Colonic mucosa (tissue), 4 donors: ENCODE data around the gene DESI1. TPM values are rescaled to one million over a fixed set of nuclear protein-coding genes. Genes with fewer than 3 reads are reported as not detected.

Source experiments
- DNase-seq: peaks from one replicate; pipeline ENCODE4 v3.0.0-alpha.2; 2020
- H3K27ac ChIP-seq: fragments of 200-600 bp; one replicate; pipeline ENCODE4 v1.8.0; 2021
- H3K27me3 ChIP-seq: fragments of 200-600 bp; one replicate; pipeline ENCODE4 v1.8.0; 2021
- H3K36me3 ChIP-seq: fragments of 200-600 bp; one replicate; pipeline ENCODE4 v1.8.0; 2021
- H3K4me1 ChIP-seq: fragments of 200-600 bp; one replicate; pipeline ENCODE4 v1.8.0; 2021; ENCODE audit warnings: mild to moderate bottlenecking
- H3K4me3 ChIP-seq: fragments of 200-600 bp; one replicate; pipeline ENCODE4 v1.8.0; 2021
- H3K9ac ChIP-seq, 2 donors: one replicate each; pipeline ENCODE4 v1.7.0; 2013; ENCODE audit warnings: control low read depth in 2 of 2, low read depth in 2 of 2, low read length in 2 of 2
- H3K9me3 ChIP-seq: fragments of 200-600 bp; one replicate; pipeline ENCODE4 v1.8.0; 2021
- intact Hi-C: fragments of 100-400 bp; cut with DNase I; formaldehyde crosslinking; loops from one replicate; pipeline ENCODE4 v1.14.1; 2022
- total RNA-seq, 2 donors: library from RNA; stranded (reverse); fragmentation: NEBNext Ultra II Directional in 1 of 2; extraction: Animal tissue kit (Norgen Biotek cat#: 25700) in 1 of 2; gene quantifications; one replicate each; pipeline ENCODE4 v1.2.1, GENCODE V29; 2021
- TF ChIP-seq, protein P1 (sequence below): fragments of 200-600 bp; IDR thresholded peaks from one replicate; pipeline ENCODE4 v1.8.0; 2022; ENCODE audit warnings: antibody characterized with exemption, mild to moderate bottlenecking
- donor health status: healthy.
- donor health status: DM: no; HTN: no; CAD: no.
- donor health status: DM: no; HTN: no; CAD: no.

DESI1 gene
- total RNA-seq, 2 donors from 2014 or later: 19.2 to 32.1 TPM

DNA sequence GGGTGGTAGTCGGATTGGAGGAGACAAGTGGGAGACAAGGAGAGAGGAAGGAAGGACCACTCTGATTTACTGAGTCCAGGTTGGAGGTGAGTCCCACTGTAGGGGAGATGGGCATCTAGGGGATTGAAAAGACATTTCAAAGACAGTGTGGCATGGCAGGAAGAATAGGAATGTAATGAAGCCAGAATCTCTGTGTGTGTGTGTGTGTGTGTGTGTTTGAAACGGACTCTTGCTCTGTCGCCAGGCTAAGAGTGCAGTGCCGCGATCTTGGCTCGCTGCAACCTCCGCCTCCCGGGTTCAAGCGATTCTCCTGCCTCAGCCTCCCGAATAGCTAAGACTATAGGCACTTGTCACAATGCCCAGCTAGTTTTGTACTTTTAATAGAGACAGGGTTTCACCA lies 64.3 kb downstream of the DESI1 start:
- no peaks in the 10 kb centered on the region for H3K27me3 ChIP-seq
- H3K9ac ChIP-seq: no peak overlapping the region
- H3K4me1 ChIP-seq: no peaks in the 10 kb centered on the region
- H3K9me3 ChIP-seq: no peaks in the 10 kb centered on the region
- TF ChIP-seq, protein P1, sequence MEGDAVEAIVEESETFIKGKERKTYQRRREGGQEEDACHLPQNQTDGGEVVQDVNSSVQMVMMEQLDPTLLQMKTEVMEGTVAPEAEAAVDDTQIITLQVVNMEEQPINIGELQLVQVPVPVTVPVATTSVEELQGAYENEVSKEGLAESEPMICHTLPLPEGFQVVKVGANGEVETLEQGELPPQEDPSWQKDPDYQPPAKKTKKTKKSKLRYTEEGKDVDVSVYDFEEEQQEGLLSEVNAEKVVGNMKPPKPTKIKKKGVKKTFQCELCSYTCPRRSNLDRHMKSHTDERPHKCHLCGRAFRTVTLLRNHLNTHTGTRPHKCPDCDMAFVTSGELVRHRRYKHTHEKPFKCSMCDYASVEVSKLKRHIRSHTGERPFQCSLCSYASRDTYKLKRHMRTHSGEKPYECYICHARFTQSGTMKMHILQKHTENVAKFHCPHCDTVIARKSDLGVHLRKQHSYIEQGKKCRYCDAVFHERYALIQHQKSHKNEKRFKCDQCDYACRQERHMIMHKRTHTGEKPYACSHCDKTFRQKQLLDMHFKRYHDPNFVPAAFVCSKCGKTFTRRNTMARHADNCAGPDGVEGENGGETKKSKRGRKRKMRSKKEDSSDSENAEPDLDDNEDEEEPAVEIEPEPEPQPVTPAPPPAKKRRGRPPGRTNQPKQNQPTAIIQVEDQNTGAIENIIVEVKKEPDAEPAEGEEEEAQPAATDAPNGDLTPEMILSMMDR: no peak
- H3K27ac ChIP-seq: no peak overlapping the region
- H3K36me3 ChIP-seq: no peaks in the 10 kb centered on the region
- no peak overlapping the region for H3K4me3 ChIP-seq
- intact Hi-C loops: no loop called here
- DNase-seq: no peak

GRCh38 chr22:41555325-41555982 lies 65.4 kb downstream of the DESI1 start:
- H3K27me3 ChIP-seq: no peaks in the 10 kb centered on the region
- H3K9ac ChIP-seq: no peak overlapping the region
- DNase-seq: no peak
- no peaks in the 10 kb centered on the region for H3K4me1 ChIP-seq
- H3K36me3 ChIP-seq: no peaks in the 10 kb centered on the region
- H3K9me3 ChIP-seq: no peaks in the 10 kb centered on the region
- intact Hi-C loops: no loop called here
- TF ChIP-seq, protein P1: no peak
- H3K27ac ChIP-seq: no peak overlapping the region
- H3K4me3 ChIP-seq: no peak overlapping the region

GRCh38 chr22:41551877-41552582 lies 68.8 kb downstream of the DESI1 start:
- H3K36me3 ChIP-seq: no peaks in the 10 kb centered on the region
- DNase-seq: no peak
- no peaks in the 10 kb centered on the region for H3K4me1 ChIP-seq
- TF ChIP-seq, protein P1: no peak
- H3K27ac ChIP-seq: no peak overlapping the region
- intact Hi-C loops: no loop called here
- no peaks in the 10 kb centered on the region for H3K9me3 ChIP-seq
- no peak overlapping the region for H3K9ac ChIP-seq
- no peak overlapping the region for H3K4me3 ChIP-seq
- H3K27me3 ChIP-seq: no peaks in the 10 kb centered on the region

DNA sequence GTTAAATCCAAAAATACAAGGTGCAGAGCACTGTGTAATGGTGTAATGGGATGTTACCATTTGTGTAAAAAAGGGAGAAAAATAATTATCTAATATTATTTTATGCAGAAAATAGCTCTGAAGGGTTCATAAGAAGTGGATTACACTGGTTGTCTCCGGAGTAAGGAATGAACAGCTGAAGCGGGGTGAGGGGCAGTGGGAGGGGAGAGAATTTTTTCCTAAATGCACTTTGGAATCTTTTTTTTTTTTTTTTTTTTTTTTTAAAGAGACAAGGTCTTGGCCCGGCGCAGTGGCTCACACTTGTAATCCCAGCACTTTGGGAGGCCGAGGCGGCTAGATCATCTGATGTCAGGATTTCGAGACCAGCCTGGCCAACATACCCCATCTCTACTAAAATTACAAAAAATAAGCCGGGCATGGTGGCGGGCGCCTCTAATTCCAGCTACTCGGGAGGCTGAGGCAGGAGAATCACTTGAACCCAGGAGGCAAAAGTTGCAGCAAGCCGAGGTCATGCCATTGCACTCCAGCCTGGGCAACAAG lies 69.8 kb downstream of the DESI1 start:
- DNase-seq: no peak
- Histone ChIP-seq H3K4me3 (no peak overlapping the region), H3K9ac (no peak overlapping the region), H3K4me1 (no peaks in the 10 kb centered on the region), H3K27me3 (no peaks in the 10 kb centered on the region), H3K27ac (no peak overlapping the region), H3K36me3 (no peaks in the 10 kb centered on the region), H3K9me3 (no peaks in the 10 kb centered on the region)
- intact Hi-C loops: no loop called here
- TF ChIP-seq, protein P1: no peak

GRCh38 chr22:41548830-41549211 lies 72.0 kb downstream of the DESI1 start:
- H3K27me3 ChIP-seq: no peaks in the 10 kb centered on the region
- no peak overlapping the region for H3K4me3 ChIP-seq

More at GRCh38 chr22:41548830-41549211, 72.0 kb downstream of the DESI1 start:
- Histone ChIP-seq H3K9ac (no peak overlapping the region), H3K27ac (no peak overlapping the region), H3K9me3 (no peaks in the 10 kb centered on the region), H3K36me3 (no peaks in the 10 kb centered on the region), H3K4me1 (no peaks in the 10 kb centered on the region)
- no peak for DNase-seq
- TF ChIP-seq, protein P1: no peak
- intact Hi-C loops: no loop called here

Other genes starting within 250 kb of the DESI1 start
- 10 to 100 TPM; 12.7 to 28.9 TPM for gene TEF, start 239.1 kb downstream of the DESI1 start, total RNA-seq
- 10 to 100 TPM; 63.2 to 66.1 TPM for gene TOB2, start 174.2 kb downstream of the DESI1 start, total RNA-seq
- 10 to 100 TPM; 39.5 to 55.0 TPM for gene PHF5A, start 152.4 kb downstream of the DESI1 start, total RNA-seq
- 100 to 1,000 TPM; 254 to 268 TPM for gene ACO2, start 151.9 kb downstream of the DESI1 start, total RNA-seq
- 10 to 100 TPM in 1 of 2 donors, 1 to 10 TPM in 1; 9.2 to 20.0 TPM for gene POLR3H, start 76.6 kb downstream of the DESI1 start, total RNA-seq
- 1 to 10 TPM in 1 of 2 donors, under 1 TPM in 1; 0.44 to 1.4 TPM for gene CSDC2, start 60.0 kb downstream of the DESI1 start, total RNA-seq
- 10 to 100 TPM; 49.3 to 53.2 TPM for gene PMM1, start 31.2 kb downstream of the DESI1 start, total RNA-seq
- 100 to 1,000 TPM; 203 to 312 TPM for gene XRCC6, start 252 bp upstream of the DESI1 start, total RNA-seq
- gene SNU13, start 67.8 kb upstream of the DESI1 start, total RNA-seq: 100 to 1,000 TPM in 1 of 2 donors, 10 to 100 TPM in 1; 95.7 to 169 TPM
- 1 to 10 TPM; 1.8 to 1.9 TPM for gene MEI1, start 78.5 kb upstream of the DESI1 start, total RNA-seq
- 10 to 100 TPM in 1 of 2 donors, 1 to 10 TPM in 1; 9.3 to 18.8 TPM for gene CCDC134, start 179.6 kb upstream of the DESI1 start, total RNA-seq
- 100 to 1,000 TPM; 159 to 192 TPM for gene SREBF2, start 212.1 kb upstream of the DESI1 start, total RNA-seq